ENCODE data around the gene STX4.
"Not testable (repeated sequence)": the region's sequence is repeated elsewhere in the genome, so short reads cannot be mapped to it uniquely, and the experiment has no call there.

STX4 gene

DNA sequence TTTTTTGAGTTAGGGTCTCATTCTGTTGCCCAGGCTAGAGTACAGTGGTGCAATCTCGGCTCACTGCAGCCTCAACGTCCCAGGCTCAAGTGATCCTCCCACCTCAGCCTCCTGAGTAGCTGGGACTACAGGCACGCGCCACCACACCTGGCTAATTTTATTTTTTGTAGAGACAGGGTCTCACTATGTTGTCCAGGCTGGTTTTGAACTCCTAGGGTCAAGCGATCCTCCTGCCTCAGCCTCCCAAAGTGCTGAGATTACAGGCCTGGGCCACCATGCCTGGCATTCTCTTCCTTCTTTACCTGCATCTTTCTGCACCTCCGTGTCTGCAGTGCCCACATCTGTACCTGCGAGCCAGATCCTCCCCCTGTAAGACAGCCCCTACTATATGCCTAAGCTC is 21.5 kb upstream of the STX4 start:
- FAIRE-seq; DNase-seq (ENCODE audit: extremely low spot score, insufficient read length, low read depth): not testable (repeated sequence)

DNA sequence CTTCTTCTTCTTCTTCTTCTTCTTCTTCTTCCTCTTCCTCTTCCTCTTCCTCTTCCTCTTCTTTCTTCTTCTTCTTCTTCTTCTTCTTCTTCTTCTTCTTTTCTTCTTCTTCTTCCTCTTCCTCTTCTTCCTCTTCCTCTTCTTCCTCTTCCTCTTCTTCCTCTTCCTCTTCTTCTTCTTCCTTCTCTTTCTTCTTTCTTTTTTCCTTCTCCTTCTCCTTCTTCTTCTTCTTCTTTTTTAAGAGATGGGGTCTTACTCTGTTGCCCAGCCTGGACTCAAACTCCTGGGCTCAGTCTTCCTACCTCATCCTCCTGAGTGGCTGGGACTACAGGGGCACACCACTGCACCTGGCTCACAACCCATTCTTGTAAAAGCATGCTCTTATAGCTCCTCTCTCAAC is 20.1 kb upstream of the STX4 start:
- DNase-seq (ENCODE audit: extremely low spot score, insufficient read length, low read depth); FAIRE-seq: not testable (repeated sequence)

DNA sequence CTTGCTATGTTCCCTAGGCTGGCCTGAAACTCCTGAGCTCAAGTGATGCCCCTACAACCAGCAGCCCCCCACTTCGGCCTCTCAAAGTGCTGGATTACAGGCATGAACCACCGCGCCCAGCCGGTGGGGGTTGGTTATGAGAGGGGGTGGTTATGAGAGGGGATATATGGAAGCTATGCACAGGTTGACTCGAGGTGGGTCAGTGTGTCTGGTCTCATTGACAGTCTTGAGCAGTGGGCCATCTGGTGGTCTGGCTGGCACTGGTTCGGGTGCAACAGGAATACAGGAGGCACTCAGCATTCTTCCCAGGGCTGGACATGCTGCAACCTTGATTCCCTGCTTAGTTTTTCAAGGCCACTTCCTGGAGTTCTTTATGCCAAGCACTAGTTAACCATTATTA is 17.3 kb upstream of the STX4 start:
- no peak for FAIRE-seq

GRCh38 chr16:31017756-31018155 is 15.6 kb upstream of the STX4 start:
- FAIRE-seq; DNase-seq (ENCODE audit: extremely low spot score, insufficient read length, low read depth): not testable (repeated sequence)

More for the DNA sequence above, 17.3 kb upstream of the STX4 start:
- no peak for DNase-seq (ENCODE audit: extremely low spot score, insufficient read length, low read depth)

DNA sequence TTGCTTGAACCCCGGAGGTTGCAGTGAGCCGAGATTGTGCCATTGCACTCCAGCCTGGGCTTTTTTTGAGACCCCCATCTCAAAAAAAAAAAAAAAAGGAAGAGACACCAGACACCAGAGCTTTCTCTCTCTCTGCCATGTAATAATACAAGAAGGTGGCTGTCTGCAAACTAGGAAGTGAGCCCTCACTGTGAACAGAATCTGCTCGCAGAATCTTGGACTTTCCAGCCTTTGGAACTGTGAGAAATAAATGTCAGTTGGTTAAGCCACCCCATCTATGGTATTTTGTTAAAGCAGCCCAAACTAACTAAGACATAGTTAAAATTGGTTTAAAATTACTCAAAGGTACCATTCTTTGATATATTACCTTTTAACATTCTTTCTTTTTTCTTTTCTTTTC is 12.8 kb upstream of the STX4 start:
- FAIRE-seq, result no peak
- DNase-seq (ENCODE audit: extremely low spot score, insufficient read length, low read depth), result no peak

DNA sequence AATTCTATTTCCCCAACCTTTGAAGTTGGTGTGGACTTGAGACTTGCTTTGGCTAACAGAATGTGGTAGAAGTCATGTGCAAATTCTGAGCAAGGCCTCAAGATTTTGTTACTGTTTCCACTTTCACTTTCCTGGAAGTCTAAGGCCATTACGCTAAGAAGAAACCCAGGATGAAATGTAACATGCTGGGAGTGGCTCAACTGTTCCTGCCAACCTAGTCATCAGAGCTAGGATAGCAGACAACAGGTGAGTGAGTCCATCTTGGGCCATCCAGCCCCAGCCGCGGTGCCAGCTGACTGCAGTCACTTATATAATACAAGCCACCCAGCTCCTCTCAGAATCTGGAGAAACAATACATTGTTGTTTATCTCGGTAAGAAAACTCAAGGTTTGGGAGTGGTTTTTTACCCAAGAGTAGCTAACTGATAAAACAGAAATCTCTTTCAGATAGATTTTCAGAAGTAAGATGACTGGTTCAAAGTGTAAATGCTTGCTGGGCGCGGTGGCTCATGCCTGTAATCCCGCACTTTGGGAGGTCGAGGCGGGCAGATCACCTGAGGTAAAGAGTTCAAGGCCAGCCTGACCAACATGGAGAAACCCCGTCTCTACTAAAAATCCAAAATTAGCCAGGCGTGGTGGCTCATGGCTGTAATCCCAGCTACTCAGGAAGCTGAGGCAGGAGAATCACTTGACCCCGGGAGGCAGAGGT is 10.7 kb upstream of the STX4 start:
- no peak for FAIRE-seq
- no peak for DNase-seq (ENCODE audit: extremely low spot score, insufficient read length, low read depth)

DNA sequence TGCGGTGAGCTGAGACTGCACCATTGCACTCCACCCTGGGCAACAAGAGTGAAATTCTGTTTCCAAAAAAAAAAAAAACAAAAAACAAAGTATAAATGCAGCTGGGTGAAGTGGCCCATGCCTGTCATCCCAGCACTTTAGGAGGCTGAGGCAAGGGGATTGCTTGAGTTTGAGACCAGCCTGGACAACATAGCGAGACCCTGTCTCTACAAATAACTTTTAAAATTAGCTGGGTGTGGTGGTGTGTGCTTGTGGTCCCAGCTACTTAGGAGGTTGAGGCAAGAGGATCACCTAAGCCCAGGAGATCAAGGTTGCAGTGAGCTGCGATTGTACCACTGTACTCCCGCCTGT is 10.1 kb upstream of the STX4 start:
- DNase-seq (ENCODE audit: extremely low spot score, insufficient read length, low read depth), result no peak
- FAIRE-seq, result no peak

- no peak for FAIRE-seq
- no peak for DNase-seq (ENCODE audit: extremely low spot score, insufficient read length, low read depth)
Measured at GRCh38 chr16:31023627-31024226, 9.6 kb upstream of the STX4 start.

DNA sequence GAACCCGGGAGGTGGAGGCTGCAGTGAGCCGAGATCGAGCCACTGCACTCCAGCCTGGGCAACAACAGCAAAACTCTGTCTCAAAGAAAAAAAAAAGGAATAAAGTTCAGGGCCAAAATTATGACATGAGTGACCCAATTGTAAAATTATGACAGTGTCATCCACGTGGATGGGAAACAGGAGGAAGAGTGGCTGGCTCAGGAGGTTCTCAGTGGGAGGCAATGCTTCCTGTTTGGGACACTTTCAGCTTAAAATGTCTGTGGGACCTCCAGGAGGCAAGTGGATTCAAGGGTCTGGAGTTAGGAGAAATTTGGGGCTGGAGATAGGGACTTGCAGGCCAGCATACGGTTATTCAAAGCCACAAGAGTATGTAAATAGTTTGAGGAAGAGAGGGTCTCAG is 8.0 kb upstream of the STX4 start:
- FAIRE-seq (no peak), DNase-seq (ENCODE audit: extremely low spot score, insufficient read length, low read depth) (no peak)

DNA sequence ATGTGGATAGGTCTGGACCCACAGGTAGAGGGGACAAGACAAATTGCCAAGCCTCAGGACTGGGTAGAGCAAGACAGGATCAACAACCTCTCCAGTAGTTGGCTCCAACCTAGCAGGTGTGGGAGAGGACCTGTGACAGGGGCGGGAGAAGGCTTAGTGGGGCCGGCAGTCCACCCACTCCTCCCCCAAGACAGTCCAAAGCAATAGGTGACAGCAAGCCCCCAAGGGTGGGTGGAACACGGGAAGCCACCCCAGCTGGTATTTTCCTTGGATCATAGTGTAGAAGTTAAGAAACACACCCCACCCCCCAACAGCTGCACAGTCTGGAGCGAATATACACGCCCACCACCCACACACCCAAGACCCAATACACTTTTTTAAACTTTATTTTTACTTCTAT is 4.1 kb upstream of the STX4 start:
- no peak for FAIRE-seq
- DNase-seq (ENCODE audit: extremely low spot score, insufficient read length, low read depth), result no peak

DNA sequence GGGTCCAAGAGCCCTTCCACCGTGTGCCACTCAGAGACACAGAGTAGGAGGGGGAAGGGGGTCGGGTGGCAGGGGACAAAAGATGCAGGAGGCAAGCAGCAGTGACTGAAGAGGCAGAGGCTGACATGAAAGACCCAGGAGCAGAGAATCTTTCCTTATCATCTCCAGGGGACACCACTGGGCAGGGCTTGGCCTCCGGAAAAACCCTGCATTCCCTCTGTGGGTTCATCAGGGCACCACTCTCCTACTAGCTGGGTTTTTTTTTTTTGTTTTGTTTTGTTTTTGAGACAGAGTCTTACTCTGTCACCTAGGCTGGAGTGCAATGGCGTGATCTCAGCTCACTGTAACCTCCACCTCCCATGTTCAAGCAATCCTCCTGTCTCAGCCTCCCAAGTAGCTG is 2.1 kb upstream of the STX4 start:
- FAIRE-seq (no peak), DNase-seq (ENCODE audit: extremely low spot score, insufficient read length, low read depth) (no peak)

DNA sequence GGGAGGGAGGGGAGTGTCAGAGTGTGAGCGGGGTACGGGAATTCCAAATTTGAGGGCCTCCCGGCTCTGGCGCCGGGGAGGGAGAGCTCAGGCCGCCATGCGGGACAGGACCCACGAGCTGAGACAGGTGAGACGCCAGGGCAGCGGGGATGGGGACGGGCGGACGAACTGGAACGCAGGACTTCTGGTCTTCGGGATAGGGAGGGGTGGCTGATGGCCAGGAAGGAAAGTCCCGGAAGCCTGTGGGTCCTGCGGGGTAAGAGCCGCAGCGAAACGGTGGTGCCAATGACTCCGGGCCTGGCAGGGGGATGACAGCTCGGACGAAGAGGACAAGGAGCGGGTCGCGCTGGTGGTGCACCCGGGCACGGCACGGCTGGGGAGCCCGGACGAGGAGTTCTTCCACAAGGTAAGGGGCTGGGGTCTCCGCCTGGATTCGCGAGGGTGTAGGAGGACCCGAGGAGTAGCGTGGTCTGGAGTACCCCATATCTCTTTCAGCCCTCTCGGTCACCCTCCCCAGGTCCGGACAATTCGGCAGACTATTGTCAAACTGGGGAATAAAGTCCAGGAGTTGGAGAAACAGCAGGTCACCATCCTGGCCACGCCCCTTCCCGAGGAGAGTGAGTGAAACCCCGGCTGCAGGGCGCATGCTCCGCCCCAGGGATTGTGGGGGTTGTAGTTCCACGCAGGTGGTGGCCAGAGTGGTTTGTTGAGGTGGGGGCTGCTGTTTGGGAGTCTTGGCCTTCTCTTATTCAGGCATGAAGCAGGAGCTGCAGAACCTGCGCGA is 543 bp downstream of the STX4 start:
- DNase-seq (ENCODE audit: extremely low spot score, insufficient read length, low read depth) (peak; percentile 91), FAIRE-seq (peak; percentile 81)

GRCh38 chr16:31036691-31037090 is 3.3 kb downstream of the STX4 start:
- no peak for FAIRE-seq
- DNase-seq (ENCODE audit: extremely low spot score, insufficient read length, low read depth), result no peak

GRCh38 chr16:31038993-31039392 is 5.6 kb downstream of the STX4 start:
- FAIRE-seq (no peak), DNase-seq (ENCODE audit: extremely low spot score, insufficient read length, low read depth) (no peak)

- FAIRE-seq (no peak), DNase-seq (ENCODE audit: extremely low spot score, insufficient read length, low read depth) (no peak)
Measured at GRCh38 chr16:31042866-31043265, 9.5 kb downstream of the STX4 start.

DNA sequence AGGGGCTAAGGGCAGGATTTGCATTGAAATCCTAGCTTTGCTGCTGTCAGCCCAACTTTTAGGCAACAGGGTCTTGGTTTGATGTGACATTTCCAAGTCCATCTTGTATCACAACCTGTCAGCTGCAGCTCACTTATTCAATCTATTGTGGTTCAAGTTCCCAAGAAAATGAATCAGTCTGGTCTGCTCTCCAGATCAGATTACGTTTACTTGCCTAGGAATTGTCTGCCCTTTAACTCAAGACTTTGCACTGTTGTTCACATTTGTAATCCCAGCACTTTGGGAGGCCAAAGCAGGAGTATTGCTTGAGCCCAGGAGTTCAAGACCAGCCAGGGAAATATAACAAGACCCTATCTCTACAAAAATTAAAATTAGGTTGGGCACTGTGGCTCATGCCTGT is 10.0 kb downstream of the STX4 start:
- FAIRE-seq, result no peak

DNA sequence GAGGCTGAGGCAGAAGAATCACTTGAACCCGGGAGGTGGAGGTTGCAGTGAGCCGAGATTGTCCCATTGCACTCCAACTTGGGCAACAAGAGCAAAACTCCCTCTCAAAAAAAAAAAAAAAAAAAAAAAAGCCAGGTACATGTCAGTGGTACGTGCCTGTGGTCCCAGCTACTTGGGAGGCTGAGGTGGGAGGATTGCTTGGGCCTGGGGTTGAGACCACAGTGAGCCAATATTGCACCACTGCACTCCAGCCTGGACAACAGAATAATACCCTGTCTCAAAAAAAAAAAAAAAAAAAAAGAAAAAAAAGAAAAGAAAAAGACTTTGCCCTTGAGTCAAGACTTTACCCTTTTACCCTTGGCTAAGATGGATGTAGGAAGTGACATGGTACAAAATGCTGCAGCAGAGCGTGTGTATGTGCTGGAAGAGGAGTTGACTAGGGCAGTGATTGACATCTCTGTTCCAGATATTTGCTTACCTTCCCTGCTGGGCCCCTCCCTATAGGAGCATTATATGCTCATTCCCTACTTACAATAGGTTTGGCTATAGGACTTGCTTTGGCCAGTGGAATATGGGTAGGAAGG is 10.6 kb downstream of the STX4 start:
- FAIRE-seq (no peak), DNase-seq (ENCODE audit: extremely low spot score, insufficient read length, low read depth) (no peak)

More for the DNA sequence above, 10.0 kb downstream of the STX4 start:
- no peak for DNase-seq (ENCODE audit: extremely low spot score, insufficient read length, low read depth)

GRCh38 chr16:31050280-31051030 is 17.1 kb downstream of the STX4 start:
- DNase-seq (ENCODE audit: extremely low spot score, insufficient read length, low read depth) (no peak), FAIRE-seq (no peak)

DNA sequence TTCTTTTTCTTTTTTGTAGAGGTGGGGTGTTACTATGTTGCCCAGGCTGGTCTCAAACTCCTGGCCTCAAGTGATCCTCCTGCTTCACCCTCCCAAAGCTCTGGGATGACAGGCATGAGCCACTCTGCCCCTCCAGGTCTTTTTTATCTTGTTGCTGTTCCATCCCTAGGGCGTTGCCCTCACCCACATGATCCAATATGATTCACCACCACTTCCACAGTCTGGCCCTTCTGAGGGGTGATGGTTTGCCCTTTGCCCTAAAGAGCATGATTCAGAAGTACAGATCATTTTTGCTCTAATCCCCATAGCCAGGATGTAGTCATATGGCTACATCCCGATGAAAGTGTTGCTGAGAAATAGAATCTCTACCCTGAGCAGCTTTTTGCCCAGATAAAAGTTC is 18.8 kb downstream of the STX4 start:
- no peak for FAIRE-seq
- no peak for DNase-seq (ENCODE audit: extremely low spot score, insufficient read length, low read depth)

DNA sequence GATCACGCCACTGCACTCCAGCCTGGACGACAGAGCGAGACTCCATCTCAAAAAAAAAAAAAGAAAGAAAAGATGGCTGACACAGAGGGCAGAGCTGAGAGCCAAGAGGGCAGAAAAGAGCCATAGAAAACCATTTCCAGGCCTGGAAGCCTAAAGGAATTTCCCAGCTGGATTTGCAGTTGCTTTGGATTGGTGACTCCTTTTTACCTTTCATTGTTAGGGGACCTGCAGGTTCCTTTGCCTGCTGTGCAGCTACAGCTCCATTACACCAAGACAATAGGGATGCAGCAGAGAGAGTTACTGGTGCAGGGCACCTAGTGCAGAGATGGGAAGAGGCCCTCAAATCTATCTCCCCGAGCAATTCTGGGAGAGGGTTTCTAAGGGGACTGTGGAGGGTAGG is 22.3 kb downstream of the STX4 start:
- FAIRE-seq, result no peak

More for the DNA sequence above, 22.3 kb downstream of the STX4 start:
- DNase-seq (ENCODE audit: extremely low spot score, insufficient read length, low read depth), result no peak

Measured in GM18507 (cell line).